GM12878 (cell line): ENCODE data around the gene WNK1. TPM values are rescaled to one million over a fixed set of nuclear protein-coding genes. Genes with fewer than 3 reads are reported as not detected.

Experiments
- ATAC-seq: fragments of 200-7000 bp; cut with Tn5 transposase; 3 replicates; pipeline ENCODE4 v1.9.1; 2020; ENCODE audit warnings: mild to moderate bottlenecking, moderate library complexity
- BruUV-seq: library from RNA; stranded (reverse); fragments of 400-500 nt; replicated peaks from 2 replicates; lab custom pipeline; 2021; lab: Mats Ljungman, UMichigan
- CTCF ChIA-PET: fragments of 300-600 bp; sonication (Branson Sonifier 250); formaldehyde crosslinking; extraction: SDS; loops from one replicate; lab custom pipeline; 2021; ENCODE audit warnings: inconsistent platforms; lab: Yijun Ruan, JAX
- POLR2A ChIA-PET: fragments of 350-600 bp; formaldehyde crosslinking; extraction: SDS; loops from one replicate; lab custom pipeline; 2021; ENCODE audit warnings: inconsistent platforms; lab: Charles Lee
- RAD21 ChIA-PET: fragments of 300-600 bp; sonication (Branson Sonifier 250); formaldehyde crosslinking; loops from one replicate; lab custom pipeline; 2023; ENCODE audit warnings: antibody characterized with exemption; ENCODE audit not compliant: unreplicated experiment; lab: Charles Lee
- SMC1A ChIA-PET: fragments of 300-600 bp; sonication (Branson Sonifier 250); formaldehyde crosslinking; loops from one replicate; lab custom pipeline; 2023; ENCODE audit not compliant: unreplicated experiment, uncharacterized antibody; lab: Charles Lee
- DNase-seq: peaks from one replicate; pipeline ENCODE4 v3.0.0-alpha.2; 2011; ENCODE audit warnings: low read depth, low spot score
- FAIRE-seq: peaks from 3 replicates; lab custom pipeline; 2011; peaks lifted over from hg19 to GRCh38; lab: Jason Lieb, UNC
- H2AFZ ChIP-seq: 2 replicates; pipeline ENCODE4 v1.6.0; 2011; ENCODE audit warnings: low read depth, low read length, control low read depth; ENCODE audit not compliant: control insufficient read depth
- H3K27ac ChIP-seq: 2 replicates; pipeline ENCODE4 v1.5.1; 2011; ENCODE audit warnings: control low read depth; ENCODE audit not compliant: control insufficient read depth, insufficient read depth
- H3K27me3 ChIP-seq, 2 experiments: replicated peaks in 1 of 2; 2 replicates each; pipeline versions ENCODE4 v1.6.0 to v1.6.1; 2011; ENCODE audit warnings: low read length in 1 of 2; ENCODE audit not compliant: control insufficient read depth in 2 of 2, insufficient read depth in 2 of 2
- H3K36me3 ChIP-seq, 2 experiments: 2 replicates each; pipeline ENCODE4 v1.5.1; 2011; ENCODE audit warnings: low read length in 1 of 2; ENCODE audit not compliant: control insufficient read depth in 2 of 2, insufficient read depth in 2 of 2
- H3K4me1 ChIP-seq: 2 replicates; pipeline ENCODE4 v1.6.1; 2011; ENCODE audit warnings: mild to moderate bottlenecking, low read length, moderate library complexity, mixed read lengths; ENCODE audit not compliant: control insufficient read depth, insufficient read depth
- H3K4me2 ChIP-seq: 2 replicates; pipeline ENCODE4 v1.6.0; 2011; ENCODE audit warnings: control low read depth; ENCODE audit not compliant: control insufficient read depth, insufficient read depth
- H3K4me3 ChIP-seq: fragments of 200-600 bp; sonication (generic); 2 replicates; pipeline ENCODE4 v1.5.1; 2016
- H3K79me2 ChIP-seq: 2 replicates; pipeline ENCODE4 v1.6.0; 2011; ENCODE audit warnings: low read length; ENCODE audit not compliant: control insufficient read depth, insufficient read depth
- H3K9ac ChIP-seq: 2 replicates; pipeline ENCODE4 v1.8.0; 2011; ENCODE audit warnings: low read length, control low read depth, mixed read lengths; ENCODE audit not compliant: control insufficient read depth, insufficient read depth
- H3K9me3 ChIP-seq: replicated peaks from 3 replicates; pipeline ENCODE4 v1.5.1; 2011; ENCODE audit warnings: mild to moderate bottlenecking, low read length; ENCODE audit not compliant: control insufficient read depth, insufficient read depth
- H4K20me1 ChIP-seq: 2 replicates; pipeline ENCODE4 v1.6.0; 2011; ENCODE audit not compliant: control insufficient read depth, insufficient read depth
- EP300 ChIP-seq, 2 experiments: fragments of 150-350 bp in 1 of 2; IDR thresholded peaks; 2 replicates each; pipeline ENCODE4 v1.6.1; 2011 to 2012; ENCODE audit warnings: low read depth in 2 of 2, low read length in 2 of 2, borderline replicate concordance in 1 of 2, improper control_type of control experiment in 1 of 2, inconsistent platforms in 1 of 2; ENCODE audit not compliant: control insufficient read depth in 1 of 2
- SRF ChIP-seq, 2 experiments: IDR thresholded peaks; 2 replicates each; pipeline ENCODE4 v1.6.1; 2011; ENCODE audit warnings: low read depth in 2 of 2, low read length in 2 of 2, mild to moderate bottlenecking in 1 of 2, moderate library complexity in 1 of 2
- WGBS: methylation state at CpG from one replicate; pipeline ENCODE4 v1.1.6; 2016; ENCODE audit warnings: low lambda C conversion rate; ENCODE audit not compliant: insufficient replicate concordance, insufficient coverage; ENCODE audit errors: missing lambda C conversion rate; 5-methylcytosine and 5-hydroxymethylcytosine counted together
- in situ Hi-C: fragments of 300-500 bp; cut with MboI; formaldehyde crosslinking; loops from 9 replicates; pipeline ENCODE4 v1.14.3; 2018; ENCODE audit warnings: mixed read lengths
- intact Hi-C: fragments of 100-400 bp; cut with micrococcal nuclease; formaldehyde crosslinking; loops from one replicate; pipeline ENCODE4 v1.14.2; 2022; ENCODE audit not compliant: unreplicated experiment
- polyA plus RNA-seq, 11 experiments: library from polyadenylated mRNA; depleted of rRNA in 4 of 11; unstranded in 6 of 11; stranded (reverse) in 5 of 11; fragments of >200 nt; fragmentation: Nextera tagmentation in 4 of 11; fragmentation: Illumina TruSeq in 1 of 11; extraction: Ambion mirVana in 4 of 11; extraction: Trizol in 1 of 11; gene quantifications; 1 replicate in 1 of 11; 2 replicates in 10 of 11; pipeline versions ENCODE4 v1.2.1 to v1.2.3, GENCODE V29; 2011 to 2016; ENCODE audit warnings: inconsistent platforms in 2 of 11, missing spikeins in 2 of 11, low read depth in 1 of 11
- total RNA-seq, 4 experiments: library from RNA; depleted of rRNA in 3 of 4; stranded (reverse); fragments of >200 nt in 3 of 4; fragmentation: Illumina TruSeq in 1 of 4; extraction: Trizol in 1 of 4; gene quantifications; 2 replicates each; pipeline versions ENCODE4 v1.2.1 to v1.2.3, GENCODE V29; 2013 to 2021
- TF ChIP-seq, protein P1 (sequence below): fragments of 150-350 bp; IDR thresholded peaks from 2 replicates; pipeline ENCODE4 v1.6.1; 2014; ENCODE audit warnings: mild to moderate bottlenecking, low read depth, low read length

Gene WNK1
- total and polyA plus RNA-seq, 10 of the 15 experiments (the other 5 are each of a cell fraction or from before 2014, with no cell fraction given): 9.6 to 151 (median 86.6) TPM

DNA sequence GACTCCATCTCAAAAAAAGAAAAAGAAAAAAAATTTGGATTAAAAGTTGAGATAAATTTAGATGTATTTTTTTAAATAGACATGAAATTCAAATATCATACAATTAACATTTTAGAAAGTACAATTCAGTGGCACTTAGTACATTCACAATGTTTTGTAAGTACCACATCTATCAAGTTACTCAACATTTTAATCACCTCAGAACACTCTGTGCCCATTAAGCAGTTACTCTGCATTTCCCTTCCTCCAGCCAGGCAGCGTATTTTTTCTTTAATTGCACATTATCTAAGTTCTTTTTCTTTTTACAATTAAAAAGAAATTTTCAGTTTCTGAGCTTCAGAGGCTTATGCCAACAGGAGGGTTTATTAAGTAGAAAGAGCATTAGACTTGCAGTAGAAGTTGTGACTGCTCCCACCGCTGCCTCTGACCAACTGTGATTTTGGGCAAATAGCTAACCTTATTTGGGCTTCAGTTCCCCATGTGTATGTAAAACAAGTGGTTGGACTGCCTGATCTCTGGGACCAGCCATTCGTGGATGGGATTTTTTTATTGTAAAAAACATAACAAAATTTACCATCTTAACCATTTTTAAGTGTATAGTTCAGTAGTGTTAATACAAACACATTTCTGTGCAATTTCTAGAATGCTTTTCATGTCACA is 65.7 kb downstream of the WNK1 start:
- Histone ChIP-seq H3K27ac (no peak overlapping the region), H4K20me1 (no peaks in the 10 kb centered on the region), H3K4me3 (no peak overlapping the region), H3K79me2 (peaks cover 76% of the 10 kb centered on the region), H3K9ac (no peak overlapping the region), H3K9me3 (peaks cover 7% of the 10 kb centered on the region), H3K36me3 (peaks cover 2 to 5% of the 10 kb centered on the region in 2 experiments; a peak in 2 of 4 replicates)
- FAIRE-seq: no peak
- ChIA-PET RAD21 (interaction anchor here (0.7 to 1.7 kb wide), 3 partner anchors 67 to 275 kb away, joined by 3 to 4 read pairs (median 4); no protein-coding TSS in a partner anchor), POLR2A (interaction anchor here (1.7 kb wide), 1 partner anchor 203 kb away, joined by 4 read pairs; no protein-coding TSS in a partner anchor), CTCF (interaction anchor here (1.0 to 9.5 kb wide), 10 partner anchors 12 to 274 kb away, joined by 3 to 102 read pairs (median 8); partner anchors contain the start of gene WNK1)
- no TSS peak for BruUV-seq
- intact Hi-C loops: no loop called here
- 67% methylated on average over 3 of the region's 3 CpGs for WGBS
- TF ChIP-seq, protein P1, sequence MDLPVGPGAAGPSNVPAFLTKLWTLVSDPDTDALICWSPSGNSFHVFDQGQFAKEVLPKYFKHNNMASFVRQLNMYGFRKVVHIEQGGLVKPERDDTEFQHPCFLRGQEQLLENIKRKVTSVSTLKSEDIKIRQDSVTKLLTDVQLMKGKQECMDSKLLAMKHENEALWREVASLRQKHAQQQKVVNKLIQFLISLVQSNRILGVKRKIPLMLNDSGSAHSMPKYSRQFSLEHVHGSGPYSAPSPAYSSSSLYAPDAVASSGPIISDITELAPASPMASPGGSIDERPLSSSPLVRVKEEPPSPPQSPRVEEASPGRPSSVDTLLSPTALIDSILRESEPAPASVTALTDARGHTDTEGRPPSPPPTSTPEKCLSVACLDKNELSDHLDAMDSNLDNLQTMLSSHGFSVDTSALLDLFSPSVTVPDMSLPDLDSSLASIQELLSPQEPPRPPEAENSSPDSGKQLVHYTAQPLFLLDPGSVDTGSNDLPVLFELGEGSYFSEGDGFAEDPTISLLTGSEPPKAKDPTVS: no peak
- TF ChIP-seq EP300 (IDR thresholded peaks at IDR 0.05; ENCODE audit: borderline replicate concordance in 1 of 2, control insufficient read depth in 1 of 2, low read depth in 2 of 2, low read length in 2 of 2) (no peak), SRF (IDR thresholded peaks at IDR 0.05; ENCODE audit: low read depth in 2 of 2, low read length in 2 of 2) (peak; percentile 38 to 69; a peak in 2 of 4 replicates)
- TF ChIP-seq, all 136 proteins: peak for 1
- Histone ChIP-seq H3K4me2 (no peak overlapping the region), H3K27me3 (no peaks in the 10 kb centered on the region), H2AFZ (no peak overlapping the region), H3K4me1 (peaks cover 10% of the 10 kb centered on the region; the same call in 1 of the 2 replicates)
- SMC1A ChIA-PET: interaction anchor here (0.6 to 8.9 kb wide), 11 partner anchors 27 to 765 kb away, joined by 3 to 73 read pairs (median 3); partner anchors contain the start of gene RAD52
- in situ Hi-C loops: no loop called here
- ATAC-seq (0 out of 3 replicates have a peak, but pooled peaks have one; percentile 28), DNase-seq (no peak)
